ENCODE measurements around the gene NGDN. TPM values are rescaled to one million over a fixed set of nuclear protein-coding genes. Genes with fewer than 3 reads are reported as not detected.

NGDN gene
- total and polyA plus RNA-seq, 4 donors = 18.2 to 26.9 (median 22.9) TPM

GRCh38 chr14:23447361-23448350 is 21.8 kb upstream of the NGDN start:
- H3K9me3 ChIP-seq (ENCODE audit: control insufficient read depth in 4 of 4, low read length in 3 of 4) = no peaks in the 10 kb centered on the region
- DNase-seq (ENCODE audit: low spot score) = no peak
- H3K27ac ChIP-seq (ENCODE audit: low read depth in 1 of 2, low read length in 2 of 2) = no peak overlapping the region
- H3K4me3 ChIP-seq (ENCODE audit: low read depth in 1 of 3, low read length in 3 of 3) = no peak overlapping the region
- TF ChIP-seq SP1 (IDR thresholded peaks at IDR 0.05) = peak; percentile 8
- TF ChIP-seq HNF4G (IDR thresholded peaks at IDR 0.05) = peak; percentile 12
- no peak for TF ChIP-seq TAF1 (conservative IDR thresholded peaks at IDR 0.05)
- no peaks in the 10 kb centered on the region for H3K36me3 ChIP-seq (ENCODE audit: control insufficient read depth in 4 of 4, insufficient read depth in 3 of 4, low read depth in 1 of 4, low read length in 3 of 4)
- no peak overlapping the region for H3K9ac ChIP-seq (ENCODE audit: low read depth in 1 of 2, low read length in 2 of 2)
- peaks cover 0 to 3% (median 0%) of the 10 kb centered on the region in 4 donors for H3K27me3 ChIP-seq (ENCODE audit: control insufficient read depth in 4 of 4, insufficient read depth in 4 of 4, low read length in 3 of 4)
- no peaks in the 10 kb centered on the region for H3K4me1 ChIP-seq (ENCODE audit: control insufficient read depth in 4 of 4, insufficient read depth in 4 of 4, low read length in 3 of 4)
- 73% methylated on average over 7 of the region's 7 CpGs for WGBS

DNA sequence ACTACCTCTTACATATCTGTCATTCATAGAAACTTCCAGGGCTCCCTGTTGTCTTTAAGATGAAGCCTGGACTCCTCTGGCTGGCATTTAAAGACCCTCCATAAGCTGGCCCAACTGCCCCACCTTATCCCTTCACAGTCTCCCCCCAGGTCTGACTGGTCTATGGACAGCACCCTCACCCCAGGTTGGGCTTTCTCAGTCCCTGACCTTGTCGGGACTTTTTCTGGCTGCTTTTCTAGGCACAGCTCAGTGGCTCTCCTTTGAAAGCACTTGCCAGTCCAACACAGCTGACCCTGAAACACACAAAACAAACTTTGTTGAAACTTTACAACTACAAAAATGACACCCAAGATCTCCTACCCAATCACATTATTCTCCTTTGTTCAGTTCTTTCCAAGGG is 20.2 kb upstream of the NGDN start:
- WGBS = 75% methylated on average over 1 of the region's 1 CpG
- no peak for DNase-seq (ENCODE audit: low spot score)

More for the DNA sequence above, 20.2 kb upstream of the NGDN start:
- no peak overlapping the region for H3K27ac ChIP-seq (ENCODE audit: low read depth in 1 of 2, low read length in 2 of 2)
- H3K9ac ChIP-seq (ENCODE audit: low read depth in 1 of 2, low read length in 2 of 2) = no peak overlapping the region
- no peaks in the 10 kb centered on the region for H3K9me3 ChIP-seq (ENCODE audit: control insufficient read depth in 4 of 4, low read length in 3 of 4)
- H3K4me1 ChIP-seq (ENCODE audit: control insufficient read depth in 4 of 4, insufficient read depth in 4 of 4, low read length in 3 of 4) = no peaks in the 10 kb centered on the region
- TF ChIP-seq, protein P1, sequence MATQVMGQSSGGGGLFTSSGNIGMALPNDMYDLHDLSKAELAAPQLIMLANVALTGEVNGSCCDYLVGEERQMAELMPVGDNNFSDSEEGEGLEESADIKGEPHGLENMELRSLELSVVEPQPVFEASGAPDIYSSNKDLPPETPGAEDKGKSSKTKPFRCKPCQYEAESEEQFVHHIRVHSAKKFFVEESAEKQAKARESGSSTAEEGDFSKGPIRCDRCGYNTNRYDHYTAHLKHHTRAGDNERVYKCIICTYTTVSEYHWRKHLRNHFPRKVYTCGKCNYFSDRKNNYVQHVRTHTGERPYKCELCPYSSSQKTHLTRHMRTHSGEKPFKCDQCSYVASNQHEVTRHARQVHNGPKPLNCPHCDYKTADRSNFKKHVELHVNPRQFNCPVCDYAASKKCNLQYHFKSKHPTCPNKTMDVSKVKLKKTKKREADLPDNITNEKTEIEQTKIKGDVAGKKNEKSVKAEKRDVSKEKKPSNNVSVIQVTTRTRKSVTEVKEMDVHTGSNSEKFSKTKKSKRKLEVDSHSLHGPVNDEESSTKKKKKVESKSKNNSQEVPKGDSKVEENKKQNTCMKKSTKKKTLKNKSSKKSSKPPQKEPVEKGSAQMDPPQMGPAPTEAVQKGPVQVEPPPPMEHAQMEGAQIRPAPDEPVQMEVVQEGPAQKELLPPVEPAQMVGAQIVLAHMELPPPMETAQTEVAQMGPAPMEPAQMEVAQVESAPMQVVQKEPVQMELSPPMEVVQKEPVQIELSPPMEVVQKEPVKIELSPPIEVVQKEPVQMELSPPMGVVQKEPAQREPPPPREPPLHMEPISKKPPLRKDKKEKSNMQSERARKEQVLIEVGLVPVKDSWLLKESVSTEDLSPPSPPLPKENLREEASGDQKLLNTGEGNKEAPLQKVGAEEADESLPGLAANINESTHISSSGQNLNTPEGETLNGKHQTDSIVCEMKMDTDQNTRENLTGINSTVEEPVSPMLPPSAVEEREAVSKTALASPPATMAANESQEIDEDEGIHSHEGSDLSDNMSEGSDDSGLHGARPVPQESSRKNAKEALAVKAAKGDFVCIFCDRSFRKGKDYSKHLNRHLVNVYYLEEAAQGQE (IDR thresholded peaks at IDR 0.05) = no peak
- no peak for TF ChIP-seq HNF4G (IDR thresholded peaks at IDR 0.05)
- no peak for TF ChIP-seq YY1 (IDR thresholded peaks at IDR 0.05)
- TF ChIP-seq GABPA (IDR thresholded peaks at IDR 0.05 in 1 of 2, conservative IDR thresholded peaks at IDR 0.05 in 1 of 2) = no peak
- TF ChIP-seq, protein P2, sequence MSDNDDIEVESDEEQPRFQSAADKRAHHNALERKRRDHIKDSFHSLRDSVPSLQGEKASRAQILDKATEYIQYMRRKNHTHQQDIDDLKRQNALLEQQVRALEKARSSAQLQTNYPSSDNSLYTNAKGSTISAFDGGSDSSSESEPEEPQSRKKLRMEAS (IDR thresholded peaks at IDR 0.05) = no peak
- no peak for TF ChIP-seq EGR1 (IDR thresholded peaks at IDR 0.05; ENCODE audit: low read depth in 2 of 2)
- TF ChIP-seq ZBTB33 (IDR thresholded peaks at IDR 0.05) = no peak
- no peak for TF ChIP-seq RAD21 (IDR thresholded peaks at IDR 0.05)
- TF ChIP-seq, protein P3, sequence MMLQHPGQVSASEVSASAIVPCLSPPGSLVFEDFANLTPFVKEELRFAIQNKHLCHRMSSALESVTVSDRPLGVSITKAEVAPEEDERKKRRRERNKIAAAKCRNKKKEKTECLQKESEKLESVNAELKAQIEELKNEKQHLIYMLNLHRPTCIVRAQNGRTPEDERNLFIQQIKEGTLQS (IDR thresholded peaks at IDR 0.05) = no peak
- TF ChIP-seq, protein P4, sequence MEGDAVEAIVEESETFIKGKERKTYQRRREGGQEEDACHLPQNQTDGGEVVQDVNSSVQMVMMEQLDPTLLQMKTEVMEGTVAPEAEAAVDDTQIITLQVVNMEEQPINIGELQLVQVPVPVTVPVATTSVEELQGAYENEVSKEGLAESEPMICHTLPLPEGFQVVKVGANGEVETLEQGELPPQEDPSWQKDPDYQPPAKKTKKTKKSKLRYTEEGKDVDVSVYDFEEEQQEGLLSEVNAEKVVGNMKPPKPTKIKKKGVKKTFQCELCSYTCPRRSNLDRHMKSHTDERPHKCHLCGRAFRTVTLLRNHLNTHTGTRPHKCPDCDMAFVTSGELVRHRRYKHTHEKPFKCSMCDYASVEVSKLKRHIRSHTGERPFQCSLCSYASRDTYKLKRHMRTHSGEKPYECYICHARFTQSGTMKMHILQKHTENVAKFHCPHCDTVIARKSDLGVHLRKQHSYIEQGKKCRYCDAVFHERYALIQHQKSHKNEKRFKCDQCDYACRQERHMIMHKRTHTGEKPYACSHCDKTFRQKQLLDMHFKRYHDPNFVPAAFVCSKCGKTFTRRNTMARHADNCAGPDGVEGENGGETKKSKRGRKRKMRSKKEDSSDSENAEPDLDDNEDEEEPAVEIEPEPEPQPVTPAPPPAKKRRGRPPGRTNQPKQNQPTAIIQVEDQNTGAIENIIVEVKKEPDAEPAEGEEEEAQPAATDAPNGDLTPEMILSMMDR (IDR thresholded peaks at IDR 0.05; ENCODE audit: low read depth, low read length, missing input control) = no peak
- TF ChIP-seq FOXA2 (IDR thresholded peaks at IDR 0.05) = no peak
- no peaks in the 10 kb centered on the region for H3K36me3 ChIP-seq (ENCODE audit: control insufficient read depth in 4 of 4, insufficient read depth in 3 of 4, low read depth in 1 of 4, low read length in 3 of 4)
- peaks cover 0 to 3% (median 0%) of the 10 kb centered on the region in 4 donors for H3K27me3 ChIP-seq (ENCODE audit: control insufficient read depth in 4 of 4, insufficient read depth in 4 of 4, low read length in 3 of 4)
- H3K4me3 ChIP-seq (ENCODE audit: low read depth in 1 of 3, low read length in 3 of 3) = no peak overlapping the region

Measured in liver (tissue), 9 donors.